Forelimb muscle (tissue), 1 donor: ENCODE measurements around the gene PXYLP1. TPM values are rescaled to one million over a fixed set of nuclear protein-coding genes. Genes with fewer than 3 reads are reported as not detected.

Experiments used
- DNase-seq: peaks from one replicate; pipeline ENCODE4 v3.0.0-alpha.2; 2013; ENCODE audit warnings: low read depth
- polyA plus RNA-seq: library from polyadenylated mRNA; unstranded; fragments of 120-200 nt; gene quantifications from one replicate; pipeline ENCODE4 v1.2.1, GENCODE V29; 2013; ENCODE audit not compliant: insufficient read length

PXYLP1 gene
- polyA plus RNA-seq, 1 donor: 19.3 TPM

GRCh38 chr3:141249041-141249440 lies 17.4 kb downstream of the PXYLP1 start:
- DNase-seq: no peak

- no peak for DNase-seq
These were observed 18.7 kb downstream of the PXYLP1 start for GRCh38 chr3:141250342-141250741.

- no peak for DNase-seq
These were observed 19.2 kb downstream of the PXYLP1 start for GRCh38 chr3:141250828-141251227.

- no peak for DNase-seq
These were observed 21.7 kb downstream of the PXYLP1 start for GRCh38 chr3:141253326-141253725.

- DNase-seq: no peak
These were observed 22.2 kb downstream of the PXYLP1 start for GRCh38 chr3:141253811-141254210.

GRCh38 chr3:141255137-141255845 lies 23.7 kb downstream of the PXYLP1 start:
- DNase-seq: no peak

- DNase-seq: no peak
These were observed 24.2 kb downstream of the PXYLP1 start for GRCh38 chr3:141255846-141256261.

- no peak for DNase-seq
These were observed 25.2 kb downstream of the PXYLP1 start for GRCh38 chr3:141256820-141257219.

- DNase-seq: no peak
These were observed 26.3 kb downstream of the PXYLP1 start for GRCh38 chr3:141257961-141258360.

- DNase-seq: no peak
These were observed 27.3 kb downstream of the PXYLP1 start for GRCh38 chr3:141258973-141259372.

GRCh38 chr3:141259821-141260629 lies 28.4 kb downstream of the PXYLP1 start:
- no peak for DNase-seq

- DNase-seq: no peak
These were observed 29.0 kb downstream of the PXYLP1 start for GRCh38 chr3:141260630-141260927.

GRCh38 chr3:141261472-141262307 lies 30.1 kb downstream of the PXYLP1 start:
- DNase-seq: no peak

- DNase-seq: no peak
These were observed 30.7 kb downstream of the PXYLP1 start for GRCh38 chr3:141262308-141262705.

- no peak for DNase-seq
These were observed 34.6 kb downstream of the PXYLP1 start for GRCh38 chr3:141266186-141266585.

GRCh38 chr3:141266797-141267555 lies 35.4 kb downstream of the PXYLP1 start:
- no peak for DNase-seq

- no peak for DNase-seq
These were observed 36.0 kb downstream of the PXYLP1 start for GRCh38 chr3:141267629-141268028.

- no peak for DNase-seq
These were observed 36.7 kb downstream of the PXYLP1 start for GRCh38 chr3:141268306-141268705.

- DNase-seq: no peak
These were observed 37.2 kb downstream of the PXYLP1 start for GRCh38 chr3:141268791-141269190.

GRCh38 chr3:141269961-141270360 lies 38.3 kb downstream of the PXYLP1 start:
- DNase-seq: no peak

- no peak for DNase-seq
These were observed 39.8 kb downstream of the PXYLP1 start for GRCh38 chr3:141271279-141272030.
